NCI-H446 (cell line): ENCODE data around the gene YAF2.

Experiments used
- DNase-seq, 2 experiments: peaks; one replicate each; lab custom pipeline; 2025; lab: John Stamatoyannopoulos, UW

The YAF2 gene

DNA sequence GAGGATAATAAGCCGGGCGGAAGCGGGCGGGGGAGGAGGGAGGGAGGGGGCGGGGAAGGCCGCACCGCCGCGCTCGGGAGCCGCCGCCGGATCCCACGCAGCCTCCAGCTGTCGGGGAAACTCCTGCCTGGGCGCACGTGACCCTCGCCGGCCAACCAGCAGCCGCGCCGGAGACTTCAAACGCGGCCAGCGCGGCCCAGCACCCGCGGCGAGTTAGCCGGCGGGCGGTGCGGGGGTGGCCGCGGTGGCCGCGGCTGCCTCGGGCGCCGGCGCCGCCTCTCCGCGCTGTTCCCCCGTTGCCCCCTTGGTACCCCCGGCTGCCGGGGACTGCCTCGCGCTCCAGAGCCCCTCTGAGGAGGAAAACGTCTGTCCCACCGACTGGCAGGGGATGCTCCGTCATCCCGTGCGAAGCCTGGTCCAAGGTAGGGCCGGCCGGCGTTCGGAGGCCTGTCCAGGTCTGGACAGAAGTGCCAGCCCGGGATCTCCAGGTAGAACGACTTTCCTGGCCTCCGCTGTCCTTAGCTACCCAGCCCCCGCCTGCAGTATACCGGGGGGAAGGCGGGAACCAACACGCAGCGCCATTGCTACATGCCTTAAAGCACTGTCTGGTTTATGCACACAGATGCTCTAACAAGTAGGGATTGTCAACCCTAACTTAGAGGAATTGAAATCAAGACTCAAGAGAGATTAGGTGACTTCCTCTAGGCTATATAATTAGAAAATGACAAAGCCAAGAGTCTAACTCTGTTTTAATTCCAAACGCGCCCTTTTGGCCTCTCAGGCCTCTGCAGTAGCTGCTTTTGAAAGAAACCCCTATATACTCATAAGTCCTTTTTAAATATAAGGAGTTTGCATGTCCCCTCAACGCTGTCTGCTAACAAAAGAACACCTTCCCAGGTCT, at the start of gene YAF2:
YAF2 (minus strand) TSS at position 9 of the 901 bp plus-strand sequence. CDS start 68 bp downstream, outside the sequence.
- peak; percentile 60 to 88 for DNase-seq

DNA sequence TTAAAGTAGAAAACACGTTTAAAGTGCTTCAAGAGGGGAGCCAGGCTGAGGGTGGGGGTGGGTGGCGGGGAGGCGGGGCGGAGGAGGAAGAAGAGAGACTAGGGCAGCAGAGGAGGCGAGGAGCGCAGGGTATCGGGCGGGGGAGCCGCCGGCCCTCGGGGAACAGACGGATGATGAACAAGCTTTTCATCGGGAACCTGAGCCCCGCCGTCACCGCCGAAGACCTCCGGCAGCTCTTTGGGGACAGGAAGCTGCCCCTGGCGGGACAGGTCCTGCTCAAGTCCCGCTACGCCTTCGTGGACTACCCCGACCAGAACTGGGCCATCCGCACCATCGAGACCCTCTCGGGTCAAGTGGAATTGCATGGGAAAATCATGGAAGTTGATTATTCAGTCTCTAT, 48.7 kb upstream of the YAF2 start:
- no peak for DNase-seq

- no peak for DNase-seq
Measured at GRCh38 chr12:42285431-42285830, 47.4 kb upstream of the YAF2 start.

- no peak for DNase-seq
Measured at GRCh38 chr12:42284876-42285275, 46.8 kb upstream of the YAF2 start.

- no peak for DNase-seq
Measured at GRCh38 chr12:42284157-42284556, 46.1 kb upstream of the YAF2 start.

- no peak for DNase-seq
Measured at GRCh38 chr12:42283739-42284138, 45.7 kb upstream of the YAF2 start.

- DNase-seq = no peak
Measured at GRCh38 chr12:42282294-42282693, 44.2 kb upstream of the YAF2 start.

DNA sequence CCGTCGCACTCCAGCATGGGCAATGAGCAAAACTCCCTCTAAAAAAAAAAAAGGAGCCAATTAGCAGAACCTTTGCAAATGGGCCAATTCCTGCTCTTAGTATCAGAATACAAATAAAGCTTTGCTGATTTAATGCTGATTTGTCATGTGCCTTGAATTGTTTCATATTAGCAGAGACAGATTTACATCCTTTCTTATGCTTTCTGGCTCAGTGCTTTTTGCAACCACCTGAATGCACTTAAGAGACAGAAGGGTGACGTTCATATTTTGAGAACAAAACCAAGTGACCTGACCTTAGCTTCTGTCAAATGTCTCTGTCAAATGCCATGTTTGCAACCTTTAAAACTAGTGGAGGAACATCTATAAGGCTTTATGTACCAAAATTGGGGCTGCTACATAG, 43.8 kb upstream of the YAF2 start:
- DNase-seq = no peak

DNA sequence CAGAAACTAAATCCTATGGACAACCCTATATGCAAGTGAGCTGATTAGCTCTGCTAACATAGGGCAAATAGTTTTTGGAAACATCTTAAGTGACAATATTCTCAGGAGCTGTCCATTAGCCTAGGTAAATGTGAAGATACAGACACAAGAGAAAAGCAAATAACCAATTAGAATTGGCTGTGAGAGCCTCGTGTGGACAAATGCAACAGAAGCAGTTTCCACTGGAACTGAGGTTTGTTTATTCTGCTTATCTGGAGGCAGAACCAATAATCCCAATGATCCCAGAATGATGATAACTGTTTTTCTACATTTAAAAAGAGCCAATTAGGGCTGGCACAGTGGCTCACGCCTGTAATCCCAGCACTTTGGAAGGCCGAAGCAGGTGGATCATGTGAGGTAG, 43.2 kb upstream of the YAF2 start:
- no peak for DNase-seq

- DNase-seq = no peak
Measured at GRCh38 chr12:42278128-42278510, 40.1 kb upstream of the YAF2 start.

GRCh38 chr12:42277396-42278127, 39.5 kb upstream of the YAF2 start:
- no peak for DNase-seq

- no peak for DNase-seq
Measured at GRCh38 chr12:42275499-42275898, 37.5 kb upstream of the YAF2 start.

- DNase-seq = no peak
Measured at GRCh38 chr12:42273706-42274105, 35.7 kb upstream of the YAF2 start.

DNA sequence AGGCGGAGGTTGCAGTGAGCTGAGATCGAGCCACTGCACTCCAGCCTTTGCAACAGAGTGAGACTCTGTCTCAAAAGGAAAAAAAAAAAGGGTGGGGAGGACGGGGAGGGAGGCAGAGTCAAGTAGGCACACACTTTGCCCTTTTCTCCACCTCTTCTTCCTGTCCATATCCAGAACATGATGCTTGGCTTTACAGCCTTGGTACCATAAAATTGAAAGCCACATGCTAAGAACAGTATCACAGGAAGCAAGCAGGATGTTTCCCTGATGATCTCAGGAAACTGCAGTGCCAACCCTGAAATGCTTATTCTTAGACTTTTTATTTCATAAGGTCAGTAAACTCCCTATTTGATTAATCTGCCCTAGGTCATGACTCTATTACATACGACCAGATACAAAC, 32.5 kb upstream of the YAF2 start:
- DNase-seq = no peak

DNA sequence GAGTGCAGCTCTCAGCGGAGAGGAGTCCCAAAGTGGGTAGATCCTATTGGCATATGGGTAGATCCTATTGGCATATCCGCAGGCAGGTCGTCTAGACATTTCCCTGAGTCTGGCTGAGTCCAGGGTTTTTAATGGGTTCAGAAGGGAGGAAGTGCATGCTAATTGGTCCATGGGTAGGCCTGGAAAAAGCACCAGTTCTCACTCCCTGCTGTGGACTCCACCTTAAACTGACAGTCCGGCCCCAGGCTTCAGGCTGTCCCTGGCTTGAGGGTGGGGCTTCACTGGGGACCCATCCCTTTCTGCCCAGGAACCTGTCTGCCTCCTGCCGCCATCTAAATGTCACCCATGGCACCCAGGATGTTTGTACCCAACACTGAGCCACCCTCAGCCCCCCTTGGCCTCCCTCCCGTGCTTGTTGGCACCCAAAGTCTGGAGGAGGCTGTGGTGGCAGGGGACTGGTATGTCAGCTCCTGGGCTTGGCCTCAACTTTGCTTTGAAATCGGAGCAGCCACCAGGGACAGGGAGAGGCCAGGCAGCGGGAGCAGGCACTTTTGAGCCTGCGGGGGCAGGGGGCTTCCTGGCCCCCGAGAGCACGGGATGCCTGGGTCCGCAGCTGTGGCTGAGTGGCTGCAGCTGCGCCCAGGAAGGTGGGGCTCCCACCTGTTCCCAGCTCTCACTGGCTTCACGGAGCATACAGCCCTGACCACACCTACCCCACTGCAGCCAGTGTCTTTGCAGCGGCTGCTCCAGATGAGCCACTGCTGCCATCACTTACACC, 29.6 kb upstream of the YAF2 start:
- DNase-seq = no peak

GRCh38 chr12:42266579-42267230, 28.7 kb upstream of the YAF2 start:
- no peak for DNase-seq

GRCh38 chr12:42262271-42262670, 24.2 kb upstream of the YAF2 start:
- DNase-seq = no peak

- no peak for DNase-seq
Measured at GRCh38 chr12:42261708-42262107, 23.7 kb upstream of the YAF2 start.

DNA sequence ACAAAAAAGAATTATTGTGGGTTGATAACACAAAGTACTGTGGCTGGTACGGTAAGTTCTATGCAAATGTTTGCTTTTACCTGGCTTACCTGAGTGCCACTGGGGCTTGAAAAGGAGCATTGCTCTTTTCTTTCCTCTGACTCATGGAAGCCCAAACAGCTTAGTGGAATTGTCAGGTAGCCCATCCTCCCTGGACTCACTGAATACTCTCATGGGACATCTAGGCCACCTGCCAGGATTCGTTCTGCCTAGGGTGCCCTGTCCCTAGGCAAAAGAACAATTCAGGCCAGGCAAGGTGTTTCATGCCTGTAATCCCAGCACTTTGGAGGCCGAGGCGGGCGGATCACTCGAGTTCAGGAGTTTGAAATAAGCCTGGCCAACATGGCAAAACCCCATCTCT, 22.5 kb upstream of the YAF2 start:
- DNase-seq = no peak

GRCh38 chr12:42259699-42260098, 21.7 kb upstream of the YAF2 start:
- DNase-seq = no peak

- no peak for DNase-seq
Measured at GRCh38 chr12:42255866-42256261, 17.8 kb upstream of the YAF2 start.
